Measurements from ENCODE around the gene CBR1. TPM values are rescaled to one million over a fixed set of nuclear protein-coding genes. Genes with fewer than 3 reads are reported as not detected.

The CBR1 gene
- total RNA-seq, 1 donor from 2014 or later: 17.5 TPM

DNA sequence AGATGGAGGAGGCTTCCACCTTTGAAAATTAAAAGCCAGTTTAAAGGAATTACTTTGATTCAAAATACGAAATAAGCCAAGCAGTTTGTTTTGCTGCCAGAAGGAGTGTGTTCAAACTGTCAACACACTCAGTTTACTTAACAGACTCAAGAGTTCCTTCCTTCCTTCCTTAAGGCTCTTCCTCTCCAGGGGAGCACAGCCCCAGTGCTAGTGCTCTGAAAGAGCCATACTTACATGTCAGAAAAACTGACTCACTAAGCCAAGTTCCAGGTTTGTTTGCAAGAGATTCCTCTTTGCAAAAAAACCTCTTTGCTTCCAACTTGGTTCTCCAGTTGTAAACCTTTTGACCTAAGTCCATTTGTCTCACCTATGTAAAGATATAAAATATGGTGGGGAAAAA is 23.8 kb upstream of the CBR1 start:
- ATAC-seq (ENCODE audit: low read depth) (no peak), DNase-seq (no peak)
- H3K4me3 Mint-ChIP-seq: no peak overlapping the region
- H3K36me3 Mint-ChIP-seq (ENCODE audit: low read depth): peaks cover 83% of the 10 kb centered on the region
- ChIA-PET CTCF (no interaction called here), POLR2A (interaction anchor here (1.0 kb wide), 1 partner anchor 59 kb away, joined by 4 read pairs; no protein-coding TSS in a partner anchor)
- TF ChIP-seq, protein P1, sequence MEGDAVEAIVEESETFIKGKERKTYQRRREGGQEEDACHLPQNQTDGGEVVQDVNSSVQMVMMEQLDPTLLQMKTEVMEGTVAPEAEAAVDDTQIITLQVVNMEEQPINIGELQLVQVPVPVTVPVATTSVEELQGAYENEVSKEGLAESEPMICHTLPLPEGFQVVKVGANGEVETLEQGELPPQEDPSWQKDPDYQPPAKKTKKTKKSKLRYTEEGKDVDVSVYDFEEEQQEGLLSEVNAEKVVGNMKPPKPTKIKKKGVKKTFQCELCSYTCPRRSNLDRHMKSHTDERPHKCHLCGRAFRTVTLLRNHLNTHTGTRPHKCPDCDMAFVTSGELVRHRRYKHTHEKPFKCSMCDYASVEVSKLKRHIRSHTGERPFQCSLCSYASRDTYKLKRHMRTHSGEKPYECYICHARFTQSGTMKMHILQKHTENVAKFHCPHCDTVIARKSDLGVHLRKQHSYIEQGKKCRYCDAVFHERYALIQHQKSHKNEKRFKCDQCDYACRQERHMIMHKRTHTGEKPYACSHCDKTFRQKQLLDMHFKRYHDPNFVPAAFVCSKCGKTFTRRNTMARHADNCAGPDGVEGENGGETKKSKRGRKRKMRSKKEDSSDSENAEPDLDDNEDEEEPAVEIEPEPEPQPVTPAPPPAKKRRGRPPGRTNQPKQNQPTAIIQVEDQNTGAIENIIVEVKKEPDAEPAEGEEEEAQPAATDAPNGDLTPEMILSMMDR (IDR thresholded peaks at IDR 0.05): no peak
- no peaks in the 10 kb centered on the region for H3K27me3 Mint-ChIP-seq
- H3K4me1 Mint-ChIP-seq: no peaks in the 10 kb centered on the region
- H3K27ac Mint-ChIP-seq: no peak overlapping the region
- intact Hi-C loops (cut with micrococcal nuclease): no loop called here
- H3K9me3 Mint-ChIP-seq: no peaks in the 10 kb centered on the region

DNA sequence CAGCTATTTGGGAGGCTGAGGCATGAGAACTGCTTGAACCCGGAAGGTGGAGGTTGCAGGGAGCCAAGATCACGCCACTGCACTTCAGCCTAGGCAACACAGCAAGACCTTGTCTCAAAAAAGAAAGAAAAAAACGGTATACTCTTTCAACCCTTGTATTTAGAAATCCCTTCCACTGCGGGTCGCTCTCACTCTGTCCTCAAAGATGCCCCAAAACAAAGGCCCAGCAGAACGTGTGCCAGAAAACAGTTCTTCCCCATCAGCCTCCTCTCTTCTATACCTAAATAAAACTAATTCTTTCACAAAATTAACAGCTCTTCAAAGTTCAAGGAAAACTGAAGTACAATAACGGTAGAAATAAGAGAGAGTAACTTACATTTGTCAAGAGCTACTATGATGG is 22.7 kb upstream of the CBR1 start:
- H3K4me1 Mint-ChIP-seq: no peaks in the 10 kb centered on the region
- H3K36me3 Mint-ChIP-seq (ENCODE audit: low read depth): peaks cover 78% of the 10 kb centered on the region
- ATAC-seq (ENCODE audit: low read depth): no peak
- H3K27ac Mint-ChIP-seq: no peak overlapping the region
- ChIA-PET CTCF (no interaction called here), POLR2A (interaction anchor here (1.0 kb wide), 1 partner anchor 58 kb away, joined by 4 read pairs; no protein-coding TSS in a partner anchor)
- TF ChIP-seq, protein P1 (IDR thresholded peaks at IDR 0.05): no peak
- H3K9me3 Mint-ChIP-seq: no peaks in the 10 kb centered on the region
- intact Hi-C loops (cut with micrococcal nuclease): no loop called here
- no peak for DNase-seq
- H3K27me3 Mint-ChIP-seq: no peaks in the 10 kb centered on the region
- H3K4me3 Mint-ChIP-seq: no peak overlapping the region

DNA sequence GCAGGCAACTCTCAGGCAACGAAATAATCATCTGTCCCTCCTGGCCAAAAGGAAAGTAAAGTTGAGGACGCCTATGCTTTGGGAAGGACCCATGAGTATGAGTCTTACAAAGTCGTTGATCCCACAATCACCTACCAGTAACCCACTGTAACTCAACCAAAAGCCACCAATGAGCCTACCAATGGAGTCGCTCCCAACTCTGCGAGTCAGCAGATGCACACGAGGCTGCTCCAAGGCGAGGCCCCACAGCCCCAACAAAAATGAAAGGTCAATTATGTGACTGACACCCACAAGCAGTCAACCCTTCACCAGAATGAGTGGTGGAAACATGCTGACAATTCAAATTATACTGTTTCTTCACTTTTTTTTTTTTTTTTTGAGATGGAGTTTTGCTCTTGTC is 21.5 kb upstream of the CBR1 start:
- DNase-seq (no peak), ATAC-seq (ENCODE audit: low read depth) (no peak)
- Mint-ChIP-seq H3K36me3 (ENCODE audit: low read depth) (peaks cover 79% of the 10 kb centered on the region), H3K4me1 (no peaks in the 10 kb centered on the region), H3K4me3 (no peak overlapping the region), H3K9me3 (no peaks in the 10 kb centered on the region), H3K27ac (no peak overlapping the region), H3K27me3 (no peaks in the 10 kb centered on the region)
- CTCF ChIA-PET: no interaction called here
- TF ChIP-seq, protein P1 (IDR thresholded peaks at IDR 0.05): no peak
- intact Hi-C loops (cut with micrococcal nuclease): no loop called here
- POLR2A ChIA-PET: interaction anchor here (0.8 kb wide), 1 partner anchor 12 kb away, joined by 3 read pairs; the partner anchor contains the start of gene SETD4

DNA sequence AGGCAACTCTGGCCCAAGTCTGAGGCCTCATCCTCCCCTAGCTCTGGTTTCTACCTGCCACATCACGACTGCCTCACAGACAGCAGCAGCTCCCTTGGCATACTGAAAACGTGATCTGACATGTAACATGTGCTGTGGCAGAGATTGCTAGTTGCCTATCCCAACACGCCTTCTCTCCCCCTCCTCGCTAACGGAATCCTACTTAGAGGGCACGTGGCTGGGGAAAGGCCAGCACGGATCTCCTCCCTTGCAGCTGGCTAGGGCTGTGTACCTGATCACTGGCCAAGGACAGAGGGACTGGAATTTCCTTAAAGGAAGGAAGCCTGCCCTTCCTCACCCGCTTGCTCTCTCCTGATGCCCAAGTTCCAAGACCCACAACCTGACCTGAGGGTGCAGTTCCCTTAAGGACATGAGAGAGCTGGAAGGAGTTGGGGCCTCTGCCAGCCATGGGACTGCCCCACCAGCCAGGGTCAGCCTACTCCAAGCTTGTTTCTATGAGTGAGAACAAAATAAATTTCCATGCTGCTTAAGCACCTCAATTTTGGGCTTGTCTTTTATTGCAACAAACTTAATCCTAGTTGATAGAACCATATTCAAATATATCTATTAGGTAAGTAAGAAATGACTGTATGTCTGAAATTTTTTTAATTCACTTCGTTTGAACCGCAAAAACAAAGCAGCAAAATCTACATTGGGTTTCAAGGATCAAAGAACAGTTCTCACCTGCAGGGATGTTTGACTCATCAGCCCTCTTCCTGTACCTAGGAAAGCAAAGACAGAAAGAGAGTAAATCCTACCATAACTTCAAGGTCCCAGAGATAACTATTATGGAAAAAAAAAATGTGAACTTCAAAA is 16.7 kb upstream of the CBR1 start:
- Mint-ChIP-seq H3K27me3 (no peaks in the 10 kb centered on the region), H3K9me3 (no peaks in the 10 kb centered on the region), H3K4me3 (no peak overlapping the region), H3K36me3 (ENCODE audit: low read depth) (peaks cover 78% of the 10 kb centered on the region), H3K27ac (no peak overlapping the region), H3K4me1 (peaks cover 6% of the 10 kb centered on the region)
- POLR2A ChIA-PET: no interaction called here
- TF ChIP-seq, protein P1 (IDR thresholded peaks at IDR 0.05): no peak
- DNase-seq (no peak), ATAC-seq (ENCODE audit: low read depth) (no peak)
- intact Hi-C loops (cut with micrococcal nuclease): no loop called here
- CTCF ChIA-PET: interaction anchor here (1.0 to 1.1 kb wide), 2 partner anchors 9 to 52 kb away, joined by 3 read pairs; no protein-coding TSS in a partner anchor

DNA sequence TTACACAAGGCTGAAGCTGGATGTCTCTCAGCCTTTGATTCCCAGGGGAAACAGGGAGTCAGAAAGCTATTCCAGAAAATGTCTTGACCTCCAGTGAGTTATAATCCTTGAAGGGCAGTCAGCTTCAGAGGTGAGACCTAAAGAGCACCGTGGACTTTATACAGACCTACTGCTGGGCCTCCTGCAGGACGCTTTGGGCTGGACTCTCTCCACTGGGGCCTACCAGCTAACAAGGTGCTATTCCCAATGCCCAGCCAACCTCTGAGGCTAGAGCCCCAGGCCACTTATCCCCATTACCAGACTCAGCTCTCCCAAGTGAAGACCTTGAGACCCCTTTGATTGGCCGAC is 16.1 kb upstream of the CBR1 start:
- CTCF ChIA-PET: interaction anchor here (1.0 to 1.6 kb wide), 3 partner anchors 9 to 51 kb away, joined by 3 to 5 read pairs (median 3); no protein-coding TSS in a partner anchor
- no peak for DNase-seq
- TF ChIP-seq, protein P1 (IDR thresholded peaks at IDR 0.05): no peak
- POLR2A ChIA-PET: interaction anchor here (0.6 kb wide), 1 partner anchor 12 kb away, joined by 4 read pairs; no protein-coding TSS in a partner anchor
- H3K4me1 Mint-ChIP-seq: peaks cover 10% of the 10 kb centered on the region
- peaks cover 79% of the 10 kb centered on the region for H3K36me3 Mint-ChIP-seq (ENCODE audit: low read depth)
- intact Hi-C loops (cut with micrococcal nuclease): no loop called here
- H3K27me3 Mint-ChIP-seq: no peaks in the 10 kb centered on the region
- ATAC-seq (ENCODE audit: low read depth): no peak
- H3K9me3 Mint-ChIP-seq: no peaks in the 10 kb centered on the region
- no peak overlapping the region for H3K27ac Mint-ChIP-seq
- no peak overlapping the region for H3K4me3 Mint-ChIP-seq

Measured in activated B cell treated with CpG ODN at 0.5 μM for 24 hours (primary cell).